AG04449 (cell line): ENCODE results near the gene PTGR1.

ENCODE experiments used
- CTCF ChIA-PET: fragments of 350-600 bp; formaldehyde crosslinking; extraction: SDS; loops from one replicate; lab custom pipeline; 2021; ENCODE audit warnings: antibody characterized with exemption; lab: Yijun Ruan, JAX
- POLR2A ChIA-PET: fragments of 400-600, 350-600 bp; formaldehyde crosslinking; extraction: SDS; loops from one replicate; lab custom pipeline; 2020; ENCODE audit warnings: antibody characterized with exemption, inconsistent platforms; lab: Yijun Ruan, JAX
- DNase-seq: peaks from one replicate; pipeline ENCODE4 v3.0.0-alpha.2; 2010; ENCODE audit warnings: low read depth, low spot score
- H3K4me3 ChIP-seq: 2 replicates; pipeline ENCODE4 v1.5.1; 2011; ENCODE audit warnings: low read depth, mild to moderate bottlenecking, control low read depth, low read length
- CTCF ChIP-seq: IDR thresholded peaks from one replicate; pipeline ENCODE4 v1.5.1; 2011; ENCODE audit warnings: mild to moderate bottlenecking, moderate library complexity, low read length, control low read depth, inconsistent platforms; ENCODE audit not compliant: insufficient read depth; ENCODE audit errors: missing control alignments

PTGR1 gene

GRCh38 chr9:111516061-111516465 lies 83.4 kb downstream of the PTGR1 start:
- ChIA-PET POLR2A (no interaction called here), CTCF (no interaction called here)
- DNase-seq = no peak

DNA sequence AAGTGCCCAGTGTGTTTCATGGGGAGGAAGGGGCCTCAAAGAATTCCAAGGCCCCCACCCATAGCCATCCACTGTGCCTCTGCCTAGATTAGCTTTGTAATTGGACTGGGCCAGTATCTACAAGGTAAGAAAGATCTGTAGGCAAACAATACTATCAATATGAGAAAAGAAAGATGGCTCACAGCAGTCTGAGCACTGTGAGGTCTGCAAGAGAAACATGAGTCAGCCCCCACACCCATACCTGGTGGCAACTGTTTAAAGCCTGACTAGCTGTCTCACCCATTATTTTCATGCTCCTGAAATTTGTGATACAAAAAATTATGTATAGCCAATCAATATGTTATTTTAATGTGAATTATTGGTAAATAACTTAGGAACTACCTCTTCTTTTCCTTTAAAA lies 84.5 kb downstream of the PTGR1 start:
- H3K4me3 ChIP-seq = no peak overlapping the region
- CTCF ChIA-PET = no interaction called here
- DNase-seq = no peak
- no peak for TF ChIP-seq CTCF
- POLR2A ChIA-PET = no interaction called here

More at GRCh38 chr9:111516061-111516465, 83.4 kb downstream of the PTGR1 start:
- no peak overlapping the region for H3K4me3 ChIP-seq
- no peak for TF ChIP-seq CTCF
